Glutamatergic neuron (in vitro differentiated cells): ENCODE data around the gene NAV2. TPM values are rescaled to one million over a fixed set of nuclear protein-coding genes. Genes with fewer than 3 reads are reported as not detected.

Experiments
- DNase-seq: peaks from one replicate; pipeline ENCODE4 v3.0.0; 2022
- H3K27ac Mint-ChIP-seq: one replicate; pipeline ENCODE4 v1.8.0; 2020; ENCODE audit warnings: mild to moderate bottlenecking, mixed read lengths, inconsistent platforms; ENCODE audit not compliant: unreplicated experiment
- H3K27me3 Mint-ChIP-seq: one replicate; pipeline ENCODE4 v1.8.0; 2020; ENCODE audit warnings: mild to moderate bottlenecking, moderate library complexity, mixed read lengths, inconsistent platforms; ENCODE audit not compliant: unreplicated experiment
- H3K36me3 Mint-ChIP-seq: one replicate; pipeline ENCODE4 v1.8.0; 2020; ENCODE audit warnings: mild to moderate bottlenecking, mixed read lengths, inconsistent platforms; ENCODE audit not compliant: unreplicated experiment
- H3K4me1 Mint-ChIP-seq: one replicate; pipeline ENCODE4 v1.8.0; 2020; ENCODE audit warnings: mild to moderate bottlenecking, low read depth, mixed read lengths, inconsistent platforms; ENCODE audit not compliant: unreplicated experiment
- H3K4me3 Mint-ChIP-seq: one replicate; pipeline ENCODE4 v1.8.0; 2020; ENCODE audit warnings: mild to moderate bottlenecking, mixed read lengths, inconsistent platforms; ENCODE audit not compliant: unreplicated experiment
- H3K9me3 Mint-ChIP-seq: one replicate; pipeline ENCODE4 v1.8.0; 2020; ENCODE audit warnings: mild to moderate bottlenecking, moderate library complexity, mixed read lengths, inconsistent platforms; ENCODE audit not compliant: unreplicated experiment
- total RNA-seq: library from RNA; stranded (reverse); fragmentation: NEBNext Ultra II Directional; extraction: Animal tissue kit (Norgen Biotek cat#: 25700); gene quantifications from one replicate; pipeline ENCODE4 v1.2.1, GENCODE V29; 2021; ENCODE audit not compliant: unreplicated experiment
- TF ChIP-seq, protein P1 (sequence below): fragments of 200-600 bp; sonication (generic); IDR thresholded peaks from one replicate; pipeline ENCODE4 v1.5.0; 2021; ENCODE audit not compliant: partially characterized antibody, unreplicated experiment

NAV2 gene
- total RNA-seq, 1 donor from 2014 or later, result 117 TPM

DNA sequence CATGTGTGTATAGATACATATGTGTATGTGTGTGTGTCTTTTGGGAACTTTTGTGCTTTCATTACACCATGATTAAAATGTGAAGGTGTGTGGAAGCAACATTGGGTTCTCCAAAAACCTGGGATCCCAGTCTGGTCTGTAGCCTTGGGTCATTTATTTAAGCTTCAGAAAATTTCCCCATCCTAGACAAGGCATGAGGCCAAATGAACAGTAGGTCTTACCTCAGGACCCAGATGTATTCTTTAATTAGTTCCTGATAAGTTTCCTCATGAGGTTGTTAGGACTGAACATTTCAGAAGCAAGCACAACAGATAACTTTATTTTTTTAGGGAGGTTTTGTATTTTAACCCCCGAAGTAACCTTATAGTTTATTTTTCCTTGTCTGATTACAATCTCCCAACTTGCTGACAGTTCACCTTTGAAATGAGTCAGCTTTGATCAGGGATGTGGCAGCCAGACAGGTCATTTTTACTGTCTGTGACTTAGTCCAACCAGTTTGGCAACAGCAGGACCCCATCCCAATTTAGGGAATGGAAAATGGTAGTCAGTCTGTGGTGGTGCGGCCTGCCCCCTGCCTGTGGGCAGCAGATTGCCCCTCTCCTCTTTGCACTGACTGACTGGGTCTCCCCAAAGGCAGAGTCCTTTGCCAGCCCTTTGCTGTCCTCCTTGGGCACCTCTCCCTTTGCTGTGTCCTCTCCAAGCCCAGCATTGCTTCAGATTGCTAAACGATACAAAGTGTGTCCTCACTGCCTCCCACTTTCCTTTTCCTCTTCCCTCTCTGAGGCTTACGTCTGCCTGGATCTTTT is 88.3 kb downstream of the NAV2 start:
- Mint-ChIP-seq H3K4me3 (no peak overlapping the region), H3K27me3 (peaks cover 2% of the 10 kb centered on the region), H3K27ac (no peak overlapping the region), H3K4me1 (peaks cover 24% of the 10 kb centered on the region), H3K36me3 (no peaks in the 10 kb centered on the region), H3K9me3 (peaks cover 10% of the 10 kb centered on the region)
- TF ChIP-seq, protein P1, sequence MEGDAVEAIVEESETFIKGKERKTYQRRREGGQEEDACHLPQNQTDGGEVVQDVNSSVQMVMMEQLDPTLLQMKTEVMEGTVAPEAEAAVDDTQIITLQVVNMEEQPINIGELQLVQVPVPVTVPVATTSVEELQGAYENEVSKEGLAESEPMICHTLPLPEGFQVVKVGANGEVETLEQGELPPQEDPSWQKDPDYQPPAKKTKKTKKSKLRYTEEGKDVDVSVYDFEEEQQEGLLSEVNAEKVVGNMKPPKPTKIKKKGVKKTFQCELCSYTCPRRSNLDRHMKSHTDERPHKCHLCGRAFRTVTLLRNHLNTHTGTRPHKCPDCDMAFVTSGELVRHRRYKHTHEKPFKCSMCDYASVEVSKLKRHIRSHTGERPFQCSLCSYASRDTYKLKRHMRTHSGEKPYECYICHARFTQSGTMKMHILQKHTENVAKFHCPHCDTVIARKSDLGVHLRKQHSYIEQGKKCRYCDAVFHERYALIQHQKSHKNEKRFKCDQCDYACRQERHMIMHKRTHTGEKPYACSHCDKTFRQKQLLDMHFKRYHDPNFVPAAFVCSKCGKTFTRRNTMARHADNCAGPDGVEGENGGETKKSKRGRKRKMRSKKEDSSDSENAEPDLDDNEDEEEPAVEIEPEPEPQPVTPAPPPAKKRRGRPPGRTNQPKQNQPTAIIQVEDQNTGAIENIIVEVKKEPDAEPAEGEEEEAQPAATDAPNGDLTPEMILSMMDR, result no peak
- DNase-seq, result no peak

DNA sequence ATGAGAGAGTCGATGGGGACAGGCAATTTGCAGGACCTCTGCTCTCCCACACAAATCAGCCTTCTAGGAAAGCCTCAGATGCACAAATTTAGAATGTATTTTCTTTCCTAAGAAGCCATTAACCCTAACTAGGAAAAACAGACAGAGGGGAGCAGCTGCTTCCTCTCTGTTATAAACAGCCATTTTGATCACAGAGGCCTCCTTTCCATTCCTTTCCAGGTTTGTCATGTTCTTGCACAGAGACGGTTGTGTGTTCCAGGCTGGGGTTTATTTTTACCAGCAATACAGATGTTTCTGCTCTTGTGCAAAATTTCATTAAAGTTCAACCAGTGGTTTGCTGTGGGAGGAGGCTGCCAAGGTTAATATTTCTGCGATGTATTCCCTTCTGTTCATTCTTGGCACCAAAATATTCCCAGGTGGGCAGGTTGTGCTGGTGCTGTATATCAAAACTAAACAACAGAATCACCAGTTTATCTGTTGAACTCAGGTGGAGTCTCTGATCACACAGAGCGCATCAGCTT is 90.2 kb downstream of the NAV2 start:
- Mint-ChIP-seq H3K27me3 (no peaks in the 10 kb centered on the region), H3K4me3 (no peak overlapping the region), H3K9me3 (peaks cover 8% of the 10 kb centered on the region), H3K4me1 (peaks cover 41% of the 10 kb centered on the region), H3K27ac (no peak overlapping the region), H3K36me3 (no peaks in the 10 kb centered on the region)
- no peak for DNase-seq
- TF ChIP-seq, protein P1, result no peak

DNA sequence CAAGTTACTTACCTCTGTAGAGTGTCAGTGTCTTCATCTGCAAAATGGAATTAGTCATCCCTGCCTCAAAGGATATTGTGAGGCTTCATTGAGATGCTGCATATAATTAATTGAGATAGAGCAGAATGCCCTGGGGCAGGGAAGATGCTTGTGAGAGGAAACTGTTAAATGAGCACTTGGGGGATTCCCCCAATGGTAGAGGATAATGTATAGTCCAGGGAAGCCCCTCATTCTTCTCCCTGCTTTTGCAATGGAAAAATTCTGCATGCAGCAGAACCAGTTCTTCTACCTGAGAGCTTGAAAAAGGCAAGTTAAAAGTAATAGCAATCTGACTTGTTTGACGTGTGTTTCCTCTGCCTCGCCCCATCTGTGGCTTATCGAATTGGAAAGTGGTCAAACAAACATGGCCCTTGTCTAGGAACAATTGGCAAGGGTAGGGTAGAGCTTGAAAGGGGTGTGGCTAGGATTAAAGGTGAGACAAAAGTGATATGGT is 90.9 kb downstream of the NAV2 start:
- Mint-ChIP-seq H3K27me3 (peaks cover 2% of the 10 kb centered on the region), H3K4me3 (no peak overlapping the region), H3K9me3 (peaks cover 8% of the 10 kb centered on the region), H3K27ac (no peak overlapping the region), H3K4me1 (peaks cover 45% of the 10 kb centered on the region), H3K36me3 (no peaks in the 10 kb centered on the region)
- no peak for DNase-seq
- TF ChIP-seq, protein P1, result no peak

DNA sequence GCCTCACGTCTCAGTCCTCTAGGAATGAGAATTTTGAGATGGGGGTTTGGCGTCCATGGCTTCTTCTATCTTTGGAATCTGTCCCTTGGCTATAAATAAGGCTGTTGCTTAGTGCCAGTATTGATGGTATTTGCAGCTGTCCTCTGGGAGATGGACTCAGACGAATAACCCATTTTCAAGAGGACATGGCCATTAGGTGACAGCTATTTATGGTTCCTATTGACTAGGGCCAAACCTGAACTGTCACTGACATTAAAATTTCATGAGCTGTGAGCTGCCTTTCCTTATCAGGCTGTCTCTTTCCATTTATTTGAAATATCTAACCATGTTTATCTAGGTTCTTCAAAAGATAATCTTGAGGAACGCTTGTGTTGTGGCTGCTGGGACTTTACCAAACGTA is 92.7 kb downstream of the NAV2 start:
- H3K4me3 Mint-ChIP-seq, result peak overlapping the region; percentile 62
- DNase-seq, result no peak
- peaks cover 45% of the 10 kb centered on the region for H3K4me1 Mint-ChIP-seq
- peaks cover 8% of the 10 kb centered on the region for H3K9me3 Mint-ChIP-seq
- H3K27me3 Mint-ChIP-seq, result peaks cover 2% of the 10 kb centered on the region
- TF ChIP-seq, protein P1, result no peak
- H3K36me3 Mint-ChIP-seq, result no peaks in the 10 kb centered on the region
- H3K27ac Mint-ChIP-seq, result peak overlapping the region; percentile 57

DNA sequence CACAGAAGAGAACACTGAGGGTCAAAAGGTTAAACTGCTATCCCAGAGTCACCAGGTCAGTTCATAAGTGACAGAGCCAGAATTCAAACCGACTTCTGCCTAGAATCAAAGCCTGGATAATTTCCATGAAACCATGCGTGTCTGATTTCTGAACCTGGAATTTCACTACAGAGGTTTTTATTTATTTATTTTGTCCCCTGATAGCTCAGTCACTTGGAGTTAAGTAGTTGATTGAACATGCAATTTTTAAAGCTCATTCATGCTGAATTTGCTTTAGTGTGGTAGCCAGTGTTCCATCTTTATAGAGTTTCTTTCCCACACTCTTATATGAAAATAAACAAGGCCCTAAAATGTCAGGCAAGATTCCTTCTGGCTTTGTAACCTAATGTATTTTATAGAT is 93.2 kb downstream of the NAV2 start:
- peaks cover 48% of the 10 kb centered on the region for H3K4me1 Mint-ChIP-seq

More for the DNA sequence above, 93.2 kb downstream of the NAV2 start:
- TF ChIP-seq, protein P1, result no peak
- no peak for DNase-seq
- Mint-ChIP-seq H3K36me3 (no peaks in the 10 kb centered on the region), H3K27ac (peak overlapping the region; percentile 49), H3K4me3 (peak overlapping the region; percentile 62), H3K9me3 (peaks cover 9% of the 10 kb centered on the region), H3K27me3 (peaks cover 2% of the 10 kb centered on the region)
